Esophagus muscularis mucosa (tissue), 4 donors: ENCODE measurements around the gene DOCK3. TPM values are rescaled to one million over a fixed set of nuclear protein-coding genes. Genes with fewer than 3 reads are reported as not detected.

Experiments used
- DNase-seq: peaks from one replicate; pipeline ENCODE4 v3.0.0-alpha.2; 2017; ENCODE audit errors: extremely low spot score
- H3K27ac ChIP-seq, 4 donors: fragments of 200-600 bp; sonication (generic); replicated peaks in 1 of 4; 1 replicate in 3 of 4; 2 replicates in 1 of 4; pipeline ENCODE4 v1.5.1; 2016 to 2019; ENCODE audit warnings: mild to moderate bottlenecking in 1 of 4
- H3K27me3 ChIP-seq, 4 donors: fragments of 200-600 bp; sonication (generic); one replicate each; pipeline versions ENCODE4 v1.5.1 to v1.6.0; 2016 to 2019
- H3K36me3 ChIP-seq, 4 donors: fragments of 200-600 bp; sonication (generic); one replicate each; pipeline ENCODE4 v1.5.1; 2016 to 2019
- H3K4me1 ChIP-seq, 4 donors: fragments of 200-600 bp; sonication (generic); one replicate each; pipeline ENCODE4 v1.5.1; 2016 to 2019
- H3K4me3 ChIP-seq, 4 donors: fragments of 200-600 bp; sonication (generic); 1 replicate in 2 of 4; 2 replicates in 2 of 4; pipeline ENCODE4 v1.5.1; 2016 to 2019; ENCODE audit warnings: mild to moderate bottlenecking in 4 of 4, moderate library complexity in 1 of 4
- H3K9me3 ChIP-seq, 4 donors: fragments of 200-600 bp; sonication (generic); 1 replicate in 3 of 4; 2 replicates in 1 of 4; pipeline ENCODE4 v1.5.1; 2016 to 2019
- CTCF ChIP-seq, 3 experiments: fragments of 200-600 bp in 2 of 3; fragments of 450-650 bp in 1 of 3; sonication (generic) in 2 of 3; IDR thresholded peaks; one replicate each; pipeline ENCODE4 v1.5.1; 2017 to 2019; ENCODE audit warnings: antibody characterized with exemption in 3 of 3, mild to moderate bottlenecking in 2 of 3, moderate library complexity in 1 of 3
- EP300 ChIP-seq: sonication (generic); formaldehyde crosslinking; IDR thresholded peaks from one replicate; pipeline ENCODE4 v1.6.1; 2017; ENCODE audit warnings: antibody characterized with exemption
- POLR2A ChIP-seq: fragments of 450-650 bp; IDR thresholded peaks from one replicate; pipeline ENCODE4 v1.6.1; 2017; ENCODE audit warnings: antibody characterized with exemption, moderate library complexity, mild to moderate bottlenecking, low read depth
- POLR2AphosphoS5 ChIP-seq, 2 donors: sonication (generic); formaldehyde crosslinking; IDR thresholded peaks; one replicate each; pipeline ENCODE4 v1.6.1; 2017; ENCODE audit warnings: antibody characterized with exemption in 2 of 2
- WGBS: methylation state at CpG from one replicate; pipeline ENCODE4 v1.1.5; 2018; 5-methylcytosine and 5-hydroxymethylcytosine counted together
- intact Hi-C: fragments of 100-400 bp; cut with DNase I; formaldehyde crosslinking; loops from one replicate; pipeline ENCODE4 v1.15.1; 2023
- total RNA-seq, 4 donors: library from RNA; depleted of rRNA; stranded (reverse); fragments of >200 nt; gene quantifications; one replicate each; pipeline versions ENCODE4 v1.1.0 to v1.2.1, GENCODE V29; 2016

DOCK3 gene
- total RNA-seq, 4 donors from 2014 or later = 5.4 to 10.6 (median 7.2) TPM

GRCh38 chr3:50698269-50698668 lies 23.5 kb downstream of the DOCK3 start:
- H3K4me1 ChIP-seq = no peaks in the 10 kb centered on the region
- no peak overlapping the region for H3K27ac ChIP-seq
- no peak overlapping the region for H3K4me3 ChIP-seq
- intact Hi-C loops = no loop called here
- no peak for DNase-seq
- TF ChIP-seq CTCF (IDR thresholded peaks at IDR 0.05) = no peak
- TF ChIP-seq POLR2A = no peak
- TF ChIP-seq POLR2AphosphoS5 (IDR thresholded peaks at IDR 0.05) = no peak
- no peak for TF ChIP-seq EP300
- no peaks in the 10 kb centered on the region for H3K27me3 ChIP-seq
- 95% methylated on average over 2 of the region's 2 CpGs for WGBS
- H3K9me3 ChIP-seq = peaks cover 0 to 9% (median 0%) of the 10 kb centered on the region in 4 donors
- no peaks in the 10 kb centered on the region for H3K36me3 ChIP-seq

- H3K4me1 ChIP-seq = peaks cover 0 to 11% (median 6%) of the 10 kb centered on the region in 4 donors
- no peak overlapping the region for H3K4me3 ChIP-seq
- no peaks in the 10 kb centered on the region for H3K27me3 ChIP-seq
- no peaks in the 10 kb centered on the region for H3K36me3 ChIP-seq
- no peak for DNase-seq
- TF ChIP-seq EP300 (no peak), CTCF (IDR thresholded peaks at IDR 0.05) (no peak), POLR2A (no peak), POLR2AphosphoS5 (IDR thresholded peaks at IDR 0.05) (no peak)
- no peak overlapping the region for H3K27ac ChIP-seq
- intact Hi-C loops = no loop called here
- whole genome bisulfite sequencing = 47% methylated on average over 4 of the region's 4 CpGs
- no peaks in the 10 kb centered on the region for H3K9me3 ChIP-seq
These were observed 33.9 kb downstream of the DOCK3 start for GRCh38 chr3:50708620-50709019.

- WGBS = 73% methylated on average over 4 of the region's 4 CpGs
- no peak for TF ChIP-seq CTCF (IDR thresholded peaks at IDR 0.05)
- no peak for TF ChIP-seq POLR2A
- TF ChIP-seq POLR2AphosphoS5 (IDR thresholded peaks at IDR 0.05) = no peak
- no peak for TF ChIP-seq EP300
- Histone ChIP-seq H3K27ac (no peak overlapping the region), H3K4me1 (peaks cover 0 to 9% (median 0%) of the 10 kb centered on the region in 4 donors), H3K36me3 (no peaks in the 10 kb centered on the region), H3K4me3 (no peak overlapping the region), H3K9me3 (no peaks in the 10 kb centered on the region), H3K27me3 (no peaks in the 10 kb centered on the region)
- no peak for DNase-seq
- intact Hi-C loops = no loop called here
These were observed 40.2 kb downstream of the DOCK3 start for GRCh38 chr3:50714946-50715345.

- 89% methylated on average over 4 of the region's 4 CpGs for WGBS
- Histone ChIP-seq H3K27ac (no peak overlapping the region), H3K9me3 (no peaks in the 10 kb centered on the region), H3K27me3 (no peaks in the 10 kb centered on the region), H3K4me1 (no peaks in the 10 kb centered on the region), H3K36me3 (no peaks in the 10 kb centered on the region), H3K4me3 (no peak overlapping the region)
- no peak for DNase-seq
- intact Hi-C loops = no loop called here
- TF ChIP-seq CTCF (IDR thresholded peaks at IDR 0.05) = no peak
- no peak for TF ChIP-seq EP300
- no peak for TF ChIP-seq POLR2A
These were observed 50.1 kb downstream of the DOCK3 start for GRCh38 chr3:50724831-50725230.

- no peak for DNase-seq
- 62% methylated on average over 1 of the region's 1 CpG for WGBS
- H3K4me3 ChIP-seq = no peak overlapping the region
- H3K4me1 ChIP-seq = peaks cover 0 to 4% (median 0%) of the 10 kb centered on the region in 4 donors
- peaks cover 0 to 16% (median 8%) of the 10 kb centered on the region in 4 donors for H3K9me3 ChIP-seq
- intact Hi-C loops = no loop called here
- no peaks in the 10 kb centered on the region for H3K36me3 ChIP-seq
- no peak for TF ChIP-seq POLR2A
- TF ChIP-seq POLR2AphosphoS5 (IDR thresholded peaks at IDR 0.05) = no peak
- TF ChIP-seq EP300 = no peak
- no peak for TF ChIP-seq CTCF (IDR thresholded peaks at IDR 0.05)
- no peaks in the 10 kb centered on the region for H3K27me3 ChIP-seq
- H3K27ac ChIP-seq = no peak overlapping the region
These were observed 60.3 kb downstream of the DOCK3 start for GRCh38 chr3:50734985-50735384.
